Neural progenitor cell (in vitro differentiated cells): ENCODE results near the gene OR52N5. TPM values are rescaled to one million over a fixed set of nuclear protein-coding genes. Genes with fewer than 3 reads are reported as not detected.
A peak's percentile ranks its signal among the peaks of the same experiment; 100 is the strongest.

Source experiments
- DNase-seq: peaks from one replicate; pipeline ENCODE4 v3.0.0-alpha.2; 2016; ENCODE audit warnings: low spot score
- H2AFZ ChIP-seq: fragments of 200-600 bp; sonication (generic); replicated peaks from 2 replicates; pipeline ENCODE4 v1.6.1; 2016; ENCODE audit warnings: antibody characterized with exemption
- H3F3A ChIP-seq: fragments of 200-600 bp; sonication (generic); 2 replicates; pipeline ENCODE4 v1.6.1; 2016; ENCODE audit warnings: antibody characterized with exemption, low read depth
- H3K27ac ChIP-seq: fragments of 200-600 bp; sonication (generic); 2 replicates; pipeline ENCODE4 v1.5.1; 2016; ENCODE audit warnings: mild to moderate bottlenecking
- H3K27me3 ChIP-seq: fragments of 200-600 bp; sonication (generic); 2 replicates; pipeline ENCODE4 v1.6.1; 2016; ENCODE audit warnings: mild to moderate bottlenecking, moderate library complexity
- H3K36me3 ChIP-seq: fragments of 200-600 bp; sonication (generic); 2 replicates; pipeline ENCODE4 v1.5.1; 2016
- H3K4me1 ChIP-seq: fragments of 200-600 bp; sonication (generic); 2 replicates; pipeline ENCODE4 v1.6.1; 2016; ENCODE audit warnings: mixed run types
- H3K4me2 ChIP-seq: fragments of 200-600 bp; sonication (generic); 2 replicates; pipeline ENCODE4 v1.6.1; 2016
- H3K4me3 ChIP-seq: fragments of 200-600 bp; sonication (generic); 2 replicates; pipeline ENCODE4 v1.5.1; 2016
- H3K79me2 ChIP-seq: fragments of 200-600 bp; sonication (generic); 2 replicates; pipeline ENCODE4 v1.6.1; 2016; ENCODE audit warnings: low read depth
- H3K9ac ChIP-seq: fragments of 200-600 bp; sonication (generic); 2 replicates; pipeline ENCODE4 v1.6.1; 2016
- H3K9me3 ChIP-seq: fragments of 200-600 bp; sonication (generic); 2 replicates; pipeline ENCODE4 v1.5.1; 2016; ENCODE audit warnings: low read depth
- H4K20me1 ChIP-seq: fragments of 200-600 bp; sonication (generic); 2 replicates; pipeline ENCODE4 v1.6.1; 2016; ENCODE audit warnings: low read depth
- H3K27ac Mint-ChIP-seq: 3 replicates; pipeline ENCODE4 v1.8.0; 2021; ENCODE audit warnings: mixed read lengths
- H3K27me3 Mint-ChIP-seq: 2 replicates; pipeline ENCODE4 v1.8.0; 2022; ENCODE audit warnings: low read depth, mild to moderate bottlenecking, inconsistent platforms, moderate library complexity, mixed read lengths; ENCODE audit not compliant: insufficient read depth
- H3K36me3 Mint-ChIP-seq: 3 replicates; pipeline ENCODE4 v1.8.0; 2021; ENCODE audit warnings: mixed read lengths
- H3K4me1 Mint-ChIP-seq: 3 replicates; pipeline ENCODE4 v1.8.0; 2021; ENCODE audit warnings: mixed read lengths
- H3K4me3 Mint-ChIP-seq: 3 replicates; pipeline ENCODE4 v1.8.0; 2021; ENCODE audit warnings: mild to moderate bottlenecking, moderate library complexity, mixed read lengths
- H3K9me3 Mint-ChIP-seq: 3 replicates; pipeline ENCODE4 v1.8.0; 2020; ENCODE audit warnings: mixed read lengths
- CTCF ChIP-seq: fragments of 200-600 bp; sonication (generic); IDR thresholded peaks from 2 replicates; pipeline ENCODE4 v1.5.1; 2017; ENCODE audit warnings: antibody characterized with exemption, mild to moderate bottlenecking
- EZH2 ChIP-seq: fragments of 200-600 bp; sonication (generic); IDR thresholded peaks from 2 replicates; pipeline ENCODE4 v1.6.1; 2017; ENCODE audit warnings: antibody characterized with exemption, mild to moderate bottlenecking, moderate library complexity
- EZH2phosphoT487 ChIP-seq: fragments of 200-600 bp; sonication (generic); IDR thresholded peaks from 2 replicates; pipeline ENCODE4 v1.6.1; 2017; ENCODE audit warnings: antibody characterized with exemption
- total RNA-seq: library from RNA; depleted of rRNA; stranded (reverse); fragments of >200 nt; gene quantifications from 2 replicates; pipeline ENCODE4 v1.2.3, GENCODE V29; 2015; ENCODE audit warnings: low replicate concordance

The OR52N5 gene
- total RNA-seq, 1 donor from 2014 or later: not detected

GRCh38 chr11:5808500-5809121 is 25.5 kb upstream of the OR52N5 start, which contains the start of gene OR52N2:
OR52N2 (plus strand) TSS chr11:5808924; CDS start chr11:5820336, 11,412 bp downstream.
- Histone ChIP-seq H3F3A (peaks cover 5% of the 10 kb centered on the region), H3K4me1 (no peaks in the 10 kb centered on the region), H3K27ac (no peak within 1 kb of the TSS), H3K79me2 (no peaks in the 10 kb centered on the region), H2AFZ (peak within 1 kb of the TSS; percentile 98), H3K36me3 (no peaks in the 10 kb centered on the region), H3K4me2 (peak within 1 kb of the TSS; percentile 78), H3K4me3 (peak within 1 kb of the TSS; percentile 60), H3K9ac (peak within 1 kb of the TSS; percentile 11), H3K27me3 (peaks cover 10% of the 10 kb centered on the region), H3K9me3 (no peaks in the 10 kb centered on the region), H4K20me1 (no peaks in the 10 kb centered on the region)
- no peaks in the 10 kb centered on the region for H3K4me1 Mint-ChIP-seq
- H3K27ac Mint-ChIP-seq: no peak within 1 kb of the TSS
- H3K36me3 Mint-ChIP-seq: no peaks in the 10 kb centered on the region
- no peak for TF ChIP-seq EZH2
- peak; percentile 94 for TF ChIP-seq CTCF
- peaks cover 3% of the 10 kb centered on the region for H3K9me3 Mint-ChIP-seq
- DNase-seq: peak; percentile 84
- H3K4me3 Mint-ChIP-seq: peak within 1 kb of the TSS; percentile 78
- H3K27me3 Mint-ChIP-seq: peaks cover 2% of the 10 kb centered on the region

GRCh38 chr11:5807580-5807979 is 24.4 kb upstream of the OR52N5 start:
- TF ChIP-seq EZH2 (no peak), CTCF (peak; percentile 29)
- H3F3A ChIP-seq: peaks cover 5% of the 10 kb centered on the region
- H4K20me1 ChIP-seq: no peaks in the 10 kb centered on the region
- peaks cover 3% of the 10 kb centered on the region for H3K9me3 Mint-ChIP-seq
- peak; percentile 42 for DNase-seq
- H3K36me3 Mint-ChIP-seq: no peaks in the 10 kb centered on the region
- H3K36me3 ChIP-seq: no peaks in the 10 kb centered on the region
- H3K9me3 ChIP-seq: no peaks in the 10 kb centered on the region
- no peak overlapping the region for H3K4me2 ChIP-seq
- H3K27me3 Mint-ChIP-seq: peaks cover 2% of the 10 kb centered on the region
- H3K4me3 ChIP-seq: no peak overlapping the region
- peak overlapping the region; percentile 58 for H2AFZ ChIP-seq
- H3K4me1 ChIP-seq: no peaks in the 10 kb centered on the region
- H3K4me1 Mint-ChIP-seq: no peaks in the 10 kb centered on the region
- H3K79me2 ChIP-seq: no peaks in the 10 kb centered on the region
- H3K27ac Mint-ChIP-seq: no peak overlapping the region
- H3K9ac ChIP-seq: no peak overlapping the region
- peaks cover 10% of the 10 kb centered on the region for H3K27me3 ChIP-seq
- no peak overlapping the region for H3K4me3 Mint-ChIP-seq
- no peak overlapping the region for H3K27ac ChIP-seq

- TF ChIP-seq EZH2 (no peak), EZH2phosphoT487 (no peak), CTCF (no peak)
- H2AFZ ChIP-seq: no peak overlapping the region
- H3K27me3 ChIP-seq: peaks cover 1% of the 10 kb centered on the region
- H3K4me1 ChIP-seq: no peaks in the 10 kb centered on the region
- no peak for DNase-seq
- H3K4me2 ChIP-seq: no peak overlapping the region
- no peak overlapping the region for H3K9ac ChIP-seq
- H3K36me3 Mint-ChIP-seq: no peaks in the 10 kb centered on the region
- no peaks in the 10 kb centered on the region for H4K20me1 ChIP-seq
- H3K79me2 ChIP-seq: no peaks in the 10 kb centered on the region
- H3K27ac Mint-ChIP-seq: no peak overlapping the region
- no peak overlapping the region for H3K27ac ChIP-seq
- H3K9me3 Mint-ChIP-seq: peaks cover 3% of the 10 kb centered on the region
- no peaks in the 10 kb centered on the region for H3K4me1 Mint-ChIP-seq
- no peaks in the 10 kb centered on the region for H3K9me3 ChIP-seq
- H3K36me3 ChIP-seq: no peaks in the 10 kb centered on the region
- no peaks in the 10 kb centered on the region for H3F3A ChIP-seq
- no peak overlapping the region for H3K4me3 ChIP-seq
- peaks cover 2% of the 10 kb centered on the region for H3K27me3 Mint-ChIP-seq
- no peak overlapping the region for H3K4me3 Mint-ChIP-seq
Measured at GRCh38 chr11:5803982-5804381, 20.8 kb upstream of the OR52N5 start.
